ENCODE measurements around the gene MMP12.
A peak's percentile ranks its signal among the peaks of the same experiment; 100 is the strongest.
"Not testable (repeated sequence)": the region's sequence is repeated elsewhere in the genome, so short reads cannot be mapped to it uniquely, and the experiment has no call there.

MMP12 gene

DNA sequence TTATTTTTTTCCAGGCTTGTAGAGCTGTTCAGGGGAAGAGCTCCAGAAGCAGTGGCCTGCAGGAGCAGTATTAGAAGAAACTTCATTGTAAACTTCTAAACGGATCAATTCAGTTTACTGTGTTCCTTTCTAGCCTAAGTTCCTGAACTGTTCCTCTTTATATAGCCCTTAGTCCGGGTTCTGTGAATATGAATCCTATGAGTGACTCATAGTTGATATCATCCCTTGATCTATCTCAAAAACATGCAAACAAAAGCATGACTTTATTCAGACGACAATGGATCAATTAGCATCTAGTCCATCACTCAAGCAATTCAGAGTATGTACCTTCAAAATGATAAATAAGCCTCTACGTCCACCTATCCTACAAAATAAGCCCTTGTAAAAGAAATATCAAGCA, at the start of gene MMP12:
TSS of gene MMP12 (minus strand) at position 131 of the 400 bp plus-strand sequence. CDS start at position 86, 45 bp downstream.
- no peaks in the 10 kb centered on the region for H3K36me3 ChIP-seq (ENCODE audit: control insufficient read depth in 2 of 2, insufficient read depth in 2 of 2, low read length in 2 of 2)
- no peak within 1 kb of the TSS for H3K4me3 ChIP-seq (ENCODE audit: low read length in 2 of 2)
- no peak within 1 kb of the TSS for H3K27ac ChIP-seq (ENCODE audit: low read depth in 2 of 2, low read length in 2 of 2)
- H3K9ac ChIP-seq (ENCODE audit: low read depth in 1 of 2, low read length in 2 of 2): no peak within 1 kb of the TSS
- H3K4me1 ChIP-seq (ENCODE audit: control insufficient read depth in 2 of 2, insufficient read depth in 2 of 2, low read length in 2 of 2): no peaks in the 10 kb centered on the region
- no peaks in the 10 kb centered on the region for H3K9me3 ChIP-seq (ENCODE audit: control insufficient read depth in 2 of 2, low read length in 2 of 2)
- H3K27me3 ChIP-seq (ENCODE audit: control insufficient read depth in 2 of 2, insufficient read depth in 2 of 2, low read length in 2 of 2): no peaks in the 10 kb centered on the region

DNA sequence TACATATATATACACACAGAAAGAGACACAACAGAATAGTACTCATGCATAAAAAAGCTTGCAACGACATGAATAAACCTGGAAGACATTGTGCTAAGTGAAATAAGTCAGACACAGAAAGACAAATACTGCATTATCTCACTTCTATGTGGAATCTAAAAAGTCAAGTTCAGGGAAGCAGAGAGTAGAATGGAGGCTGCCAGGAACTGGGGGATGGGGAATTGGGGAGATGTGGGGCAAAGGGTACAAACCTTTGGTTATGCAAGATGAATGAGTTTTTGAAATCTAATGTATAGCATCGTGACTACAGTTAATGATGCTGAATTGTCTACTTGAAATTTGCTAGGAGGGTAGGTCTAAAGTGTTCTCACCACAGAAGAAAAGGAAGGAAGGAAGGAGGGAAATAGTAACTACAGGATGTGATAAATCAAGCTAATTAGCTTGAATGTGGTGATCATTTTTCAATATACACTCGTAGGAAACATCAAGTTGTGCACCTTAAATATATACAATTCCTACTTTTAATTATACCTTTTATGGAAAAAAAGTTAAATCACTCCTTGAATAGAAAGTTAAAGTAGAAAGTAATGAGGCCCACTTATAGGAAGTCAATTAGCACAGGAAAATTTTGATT, 46.9 kb upstream of the MMP12 start:
- Histone ChIP-seq H3K36me3 (ENCODE audit: control insufficient read depth in 2 of 2, insufficient read depth in 2 of 2, low read length in 2 of 2) (no peaks in the 10 kb centered on the region), H3K27me3 (ENCODE audit: control insufficient read depth in 2 of 2, insufficient read depth in 2 of 2, low read length in 2 of 2) (no peaks in the 10 kb centered on the region), H3K9ac (ENCODE audit: low read depth in 1 of 2, low read length in 2 of 2) (no peak overlapping the region), H3K9me3 (ENCODE audit: control insufficient read depth in 2 of 2, low read length in 2 of 2) (no peaks in the 10 kb centered on the region), H3K27ac (ENCODE audit: low read depth in 2 of 2, low read length in 2 of 2) (no peak overlapping the region), H3K4me1 (ENCODE audit: control insufficient read depth in 2 of 2, insufficient read depth in 2 of 2, low read length in 2 of 2) (peaks cover 6% of the 10 kb centered on the region in 2 donors), H3K4me3 (ENCODE audit: low read length in 2 of 2) (no peak overlapping the region)

DNA sequence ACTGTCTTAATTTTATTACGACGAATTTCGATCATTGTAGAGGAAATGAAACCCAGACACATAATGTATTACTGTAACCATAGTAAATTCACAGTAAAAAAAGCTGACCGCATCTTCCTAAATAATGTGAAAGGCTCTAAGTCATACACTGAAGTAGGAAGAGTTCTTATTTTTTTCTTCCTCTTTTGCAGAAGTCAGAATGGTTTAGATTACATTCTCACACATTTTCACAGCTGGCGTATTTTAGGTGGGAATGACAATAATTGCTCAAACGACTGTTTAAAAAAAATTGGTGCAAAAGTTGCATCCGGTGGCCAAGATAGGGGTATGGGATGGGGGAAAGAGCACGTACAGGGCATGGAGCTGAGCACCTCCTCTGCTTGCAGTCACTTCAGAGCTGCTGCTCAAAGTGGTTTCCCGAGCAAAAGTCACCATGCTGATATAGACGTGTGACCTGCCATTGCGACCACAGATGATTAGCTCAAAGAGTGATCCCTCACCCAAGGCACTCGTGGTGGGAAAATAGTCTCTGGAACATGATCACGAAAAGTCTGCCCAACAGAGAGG, 45.4 kb upstream of the MMP12 start:
- no peaks in the 10 kb centered on the region for H3K27me3 ChIP-seq (ENCODE audit: control insufficient read depth in 2 of 2, insufficient read depth in 2 of 2, low read length in 2 of 2)
- peaks cover 0 to 4% of the 10 kb centered on the region in 2 donors for H3K4me1 ChIP-seq (ENCODE audit: control insufficient read depth in 2 of 2, insufficient read depth in 2 of 2, low read length in 2 of 2)

DNA sequence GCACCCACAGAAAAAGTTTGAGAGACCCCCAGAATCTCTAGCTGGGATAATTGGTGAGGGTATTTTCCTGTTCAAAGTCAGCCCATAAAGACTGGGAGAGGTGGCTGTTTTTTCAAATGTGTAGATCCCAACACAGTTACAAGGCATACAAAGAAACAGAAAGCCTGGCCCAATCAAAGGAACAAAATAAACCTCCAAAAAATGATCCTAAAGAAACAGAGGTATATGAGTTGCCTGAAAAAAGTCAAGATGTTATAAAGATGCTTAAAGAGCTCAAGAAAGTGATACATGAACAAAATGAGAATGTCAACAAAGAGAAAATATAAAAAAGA, 40.2 kb upstream of the MMP12 start:
- H3K27ac ChIP-seq (ENCODE audit: low read depth in 2 of 2, low read length in 2 of 2): no peak overlapping the region

More for the DNA sequence above, 45.4 kb upstream of the MMP12 start:
- H3K9ac ChIP-seq (ENCODE audit: low read depth in 1 of 2, low read length in 2 of 2): no peak overlapping the region
- H3K9me3 ChIP-seq (ENCODE audit: control insufficient read depth in 2 of 2, low read length in 2 of 2): no peaks in the 10 kb centered on the region
- H3K36me3 ChIP-seq (ENCODE audit: control insufficient read depth in 2 of 2, insufficient read depth in 2 of 2, low read length in 2 of 2): no peaks in the 10 kb centered on the region
- no peak overlapping the region for H3K4me3 ChIP-seq (ENCODE audit: low read length in 2 of 2)
- peak overlapping the region in 1 of 2 donors; percentile 23 for H3K27ac ChIP-seq (ENCODE audit: low read depth in 2 of 2, low read length in 2 of 2)

DNA sequence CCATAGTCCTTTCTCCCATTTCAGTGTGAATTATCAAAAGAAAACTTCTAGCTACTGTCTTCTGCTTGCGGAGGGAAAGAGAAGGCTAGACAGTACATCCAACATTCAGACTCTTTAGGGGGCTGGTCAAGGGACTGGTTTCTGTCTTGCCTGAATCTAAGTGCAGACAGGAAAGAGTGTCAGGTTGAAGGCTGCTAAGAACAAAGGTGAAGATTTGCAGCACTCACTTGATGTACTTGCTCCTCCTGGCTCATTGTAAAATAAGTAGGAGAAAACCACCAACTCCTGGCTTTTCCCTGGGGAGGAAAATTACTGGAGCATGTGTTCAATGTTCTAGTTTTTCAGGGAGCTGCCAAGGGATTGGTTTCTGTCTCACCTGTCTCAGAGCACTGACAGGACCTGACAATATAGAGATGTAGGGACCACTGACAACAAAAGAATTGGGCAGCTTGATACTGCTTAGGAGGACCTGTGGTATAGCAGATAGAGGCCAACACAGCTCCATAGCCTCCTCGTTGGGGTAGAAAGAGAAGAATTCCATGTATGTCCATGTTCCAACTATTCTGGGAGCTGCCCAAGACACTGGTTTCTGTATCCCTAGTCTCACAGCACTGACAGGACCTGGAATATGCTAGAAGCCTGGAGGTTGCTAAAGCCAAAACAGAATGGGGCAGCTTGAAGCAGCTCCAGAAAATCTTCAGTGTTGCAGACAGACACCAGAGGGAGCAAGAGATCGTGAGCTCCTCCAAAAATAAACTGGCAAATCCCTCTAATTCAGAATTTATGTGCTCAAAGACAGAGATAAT, 39.7 kb upstream of the MMP12 start:
- Histone ChIP-seq H3K27me3 (ENCODE audit: control insufficient read depth in 2 of 2, insufficient read depth in 2 of 2, low read length in 2 of 2) (no peaks in the 10 kb centered on the region), H3K36me3 (ENCODE audit: control insufficient read depth in 2 of 2, insufficient read depth in 2 of 2, low read length in 2 of 2) (no peaks in the 10 kb centered on the region), H3K4me3 (ENCODE audit: low read length in 2 of 2) (no peak overlapping the region), H3K4me1 (ENCODE audit: control insufficient read depth in 2 of 2, insufficient read depth in 2 of 2, low read length in 2 of 2) (peaks cover 0 to 3% of the 10 kb centered on the region in 2 donors), H3K27ac (ENCODE audit: low read depth in 2 of 2, low read length in 2 of 2) (no peak overlapping the region), H3K9me3 (ENCODE audit: control insufficient read depth in 2 of 2, low read length in 2 of 2) (no peaks in the 10 kb centered on the region), H3K9ac (ENCODE audit: low read depth in 1 of 2, low read length in 2 of 2) (no peak overlapping the region)

More for the DNA sequence above, 40.2 kb upstream of the MMP12 start:
- H3K36me3 ChIP-seq (ENCODE audit: control insufficient read depth in 2 of 2, insufficient read depth in 2 of 2, low read length in 2 of 2): no peaks in the 10 kb centered on the region
- H3K4me3 ChIP-seq (ENCODE audit: low read length in 2 of 2): no peak overlapping the region
- no peak overlapping the region for H3K9ac ChIP-seq (ENCODE audit: low read depth in 1 of 2, low read length in 2 of 2)
- no peaks in the 10 kb centered on the region for H3K27me3 ChIP-seq (ENCODE audit: control insufficient read depth in 2 of 2, insufficient read depth in 2 of 2, low read length in 2 of 2)
- H3K4me1 ChIP-seq (ENCODE audit: control insufficient read depth in 2 of 2, insufficient read depth in 2 of 2, low read length in 2 of 2): peaks cover 0 to 3% of the 10 kb centered on the region in 2 donors
- no peaks in the 10 kb centered on the region for H3K9me3 ChIP-seq (ENCODE audit: control insufficient read depth in 2 of 2, low read length in 2 of 2)

DNA sequence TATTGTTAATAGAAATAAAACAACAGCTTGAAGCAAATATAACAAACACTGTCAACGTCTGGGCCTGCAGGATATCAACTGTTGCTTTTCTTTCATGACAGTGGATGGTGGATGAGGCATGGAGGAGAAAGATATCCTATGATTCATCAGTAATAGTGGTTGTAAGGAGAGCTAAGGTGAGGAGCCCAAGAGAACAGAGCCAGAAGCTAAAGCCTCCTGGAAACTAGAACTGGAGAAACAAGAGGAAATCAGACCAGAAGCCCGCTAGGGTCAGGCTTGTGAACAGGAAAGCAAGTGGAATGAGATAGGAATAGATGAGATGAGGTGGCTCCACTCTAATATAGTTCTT, 37.7 kb upstream of the MMP12 start:
- H3K9ac ChIP-seq (ENCODE audit: low read depth in 1 of 2, low read length in 2 of 2): no peak overlapping the region
- H3K36me3 ChIP-seq (ENCODE audit: control insufficient read depth in 2 of 2, insufficient read depth in 2 of 2, low read length in 2 of 2): no peaks in the 10 kb centered on the region
- no peak overlapping the region for H3K4me3 ChIP-seq (ENCODE audit: low read length in 2 of 2)
- H3K4me1 ChIP-seq (ENCODE audit: control insufficient read depth in 2 of 2, insufficient read depth in 2 of 2, low read length in 2 of 2): peaks cover 0 to 3% of the 10 kb centered on the region in 2 donors
- H3K27ac ChIP-seq (ENCODE audit: low read depth in 2 of 2, low read length in 2 of 2): no peak overlapping the region
- no peaks in the 10 kb centered on the region for H3K27me3 ChIP-seq (ENCODE audit: control insufficient read depth in 2 of 2, insufficient read depth in 2 of 2, low read length in 2 of 2)
- H3K9me3 ChIP-seq (ENCODE audit: control insufficient read depth in 2 of 2, low read length in 2 of 2): no peaks in the 10 kb centered on the region

DNA sequence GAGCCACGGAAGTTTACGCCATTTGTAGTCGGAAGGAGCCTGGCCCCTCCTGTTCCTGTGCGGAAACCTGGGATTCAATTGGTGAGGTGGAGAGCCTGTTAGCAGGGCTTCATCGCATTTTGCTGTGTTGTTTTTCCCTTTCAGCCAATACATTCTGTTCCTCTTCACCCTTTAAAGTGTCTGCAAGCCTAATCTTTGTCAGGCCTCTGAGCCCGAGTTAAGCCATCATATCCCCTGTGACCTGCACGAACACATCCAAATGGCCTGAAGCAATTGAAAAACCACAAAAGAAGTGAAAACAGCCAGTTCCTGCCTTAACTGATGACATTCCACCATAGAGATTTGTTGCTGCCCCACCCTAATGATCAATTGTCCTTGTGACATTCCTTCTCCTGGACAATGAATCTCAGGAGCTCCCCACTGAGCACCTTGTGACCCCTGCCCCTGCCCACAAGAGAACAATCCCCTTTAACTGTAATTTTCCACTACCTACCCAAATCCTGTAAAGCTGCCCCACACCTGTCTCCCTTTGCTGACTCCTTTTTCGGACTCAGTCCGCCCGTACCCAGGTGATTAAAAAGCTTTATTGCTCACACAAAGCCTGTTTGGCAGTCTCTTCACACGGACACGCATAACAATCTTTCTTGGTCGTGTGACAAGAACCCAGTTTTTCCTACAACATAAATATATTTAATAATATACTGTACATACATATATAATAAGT, 37.1 kb upstream of the MMP12 start:
- Histone ChIP-seq H3K27ac (ENCODE audit: low read depth in 2 of 2, low read length in 2 of 2) (no peak overlapping the region), H3K4me1 (ENCODE audit: control insufficient read depth in 2 of 2, insufficient read depth in 2 of 2, low read length in 2 of 2) (peaks cover 0 to 3% of the 10 kb centered on the region in 2 donors), H3K27me3 (ENCODE audit: control insufficient read depth in 2 of 2, insufficient read depth in 2 of 2, low read length in 2 of 2) (no peaks in the 10 kb centered on the region), H3K4me3 (ENCODE audit: low read length in 2 of 2) (no peak overlapping the region), H3K9me3 (ENCODE audit: control insufficient read depth in 2 of 2, low read length in 2 of 2) (no peaks in the 10 kb centered on the region), H3K36me3 (ENCODE audit: control insufficient read depth in 2 of 2, insufficient read depth in 2 of 2, low read length in 2 of 2) (no peaks in the 10 kb centered on the region), H3K9ac (ENCODE audit: low read depth in 1 of 2, low read length in 2 of 2) (no peak overlapping the region)

DNA sequence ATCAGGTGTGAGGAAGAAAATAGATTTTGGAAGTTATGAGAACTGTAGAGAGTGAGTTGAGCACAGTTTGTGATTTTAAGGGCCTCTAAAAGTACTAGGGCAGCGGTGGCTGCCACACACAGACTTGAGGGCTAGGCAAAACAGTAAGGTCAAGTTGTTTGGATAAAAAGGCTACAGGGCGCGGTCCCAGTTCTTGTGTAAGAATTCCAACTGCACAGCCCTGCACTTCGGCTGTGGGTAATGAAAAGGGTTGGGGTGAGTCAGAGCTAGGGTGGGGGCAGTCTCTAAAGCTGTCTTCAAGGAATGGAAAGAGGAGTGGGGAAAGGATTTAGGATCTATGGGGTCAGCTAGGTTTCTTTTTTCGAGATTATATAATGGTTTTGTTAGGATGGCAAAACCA, 31.1 kb upstream of the MMP12 start:
- not testable (repeated sequence) for H3K36me3 ChIP-seq (ENCODE audit: control insufficient read depth in 2 of 2, insufficient read depth in 2 of 2, low read length in 2 of 2); H3K4me1 ChIP-seq (ENCODE audit: control insufficient read depth in 2 of 2, insufficient read depth in 2 of 2, low read length in 2 of 2)

DNA sequence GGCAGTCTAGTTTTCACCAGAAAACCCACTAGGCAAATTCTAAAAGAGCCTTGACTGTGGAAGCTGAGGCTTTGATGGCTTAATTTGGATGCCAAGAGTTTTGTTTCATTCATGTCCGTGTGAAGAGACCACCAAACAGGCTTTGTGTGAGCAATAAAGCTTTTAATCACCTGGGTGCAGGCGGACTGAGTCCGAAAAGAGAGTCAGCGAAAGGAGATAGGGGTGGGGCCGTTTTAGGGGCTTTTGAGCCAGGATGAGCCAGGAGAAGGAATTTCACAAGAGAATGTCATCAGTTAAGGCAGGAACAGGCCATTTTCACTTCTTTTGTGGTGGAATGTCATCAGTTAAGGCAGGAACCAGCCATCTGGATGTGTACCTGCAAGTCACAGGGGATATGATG, 29.1 kb upstream of the MMP12 start:
- H3K9me3 ChIP-seq (ENCODE audit: control insufficient read depth in 2 of 2, low read length in 2 of 2); H3K27ac ChIP-seq (ENCODE audit: low read depth in 2 of 2, low read length in 2 of 2); H3K36me3 ChIP-seq (ENCODE audit: control insufficient read depth in 2 of 2, insufficient read depth in 2 of 2, low read length in 2 of 2); H3K4me1 ChIP-seq (ENCODE audit: control insufficient read depth in 2 of 2, insufficient read depth in 2 of 2, low read length in 2 of 2); H3K27me3 ChIP-seq (ENCODE audit: control insufficient read depth in 2 of 2, insufficient read depth in 2 of 2, low read length in 2 of 2); H3K4me3 ChIP-seq (ENCODE audit: low read length in 2 of 2); H3K9ac ChIP-seq (ENCODE audit: low read depth in 1 of 2, low read length in 2 of 2): not testable (repeated sequence)

More for the DNA sequence above, 31.1 kb upstream of the MMP12 start:
- H3K9me3 ChIP-seq (ENCODE audit: control insufficient read depth in 2 of 2, low read length in 2 of 2); H3K9ac ChIP-seq (ENCODE audit: low read depth in 1 of 2, low read length in 2 of 2); H3K27ac ChIP-seq (ENCODE audit: low read depth in 2 of 2, low read length in 2 of 2); H3K4me3 ChIP-seq (ENCODE audit: low read length in 2 of 2); H3K27me3 ChIP-seq (ENCODE audit: control insufficient read depth in 2 of 2, insufficient read depth in 2 of 2, low read length in 2 of 2): not testable (repeated sequence)

DNA sequence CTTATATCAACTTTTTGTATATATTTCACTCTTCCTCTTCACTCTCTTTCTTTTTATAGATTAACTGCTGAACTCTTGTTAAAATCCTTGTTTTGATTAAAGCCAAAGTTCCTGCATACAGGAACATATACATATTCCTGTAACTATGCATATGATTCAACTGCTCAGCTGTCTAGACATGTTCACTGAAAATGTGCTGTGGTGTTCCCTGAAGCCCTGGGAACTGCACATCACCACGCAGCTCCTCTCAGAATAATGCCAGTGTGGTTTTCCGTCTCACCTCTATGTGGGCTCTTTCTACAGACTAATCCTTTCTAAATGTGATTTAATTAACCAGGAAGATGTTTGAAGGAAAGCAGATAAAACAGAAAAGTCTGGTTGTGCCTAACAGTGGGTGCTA, 25.6 kb upstream of the MMP12 start:
- Histone ChIP-seq H3K27ac (ENCODE audit: low read depth in 2 of 2, low read length in 2 of 2) (no peak overlapping the region), H3K27me3 (ENCODE audit: control insufficient read depth in 2 of 2, insufficient read depth in 2 of 2, low read length in 2 of 2) (no peaks in the 10 kb centered on the region), H3K36me3 (ENCODE audit: control insufficient read depth in 2 of 2, insufficient read depth in 2 of 2, low read length in 2 of 2) (no peaks in the 10 kb centered on the region), H3K4me3 (ENCODE audit: low read length in 2 of 2) (no peak overlapping the region), H3K9me3 (ENCODE audit: control insufficient read depth in 2 of 2, low read length in 2 of 2) (no peaks in the 10 kb centered on the region), H3K4me1 (ENCODE audit: control insufficient read depth in 2 of 2, insufficient read depth in 2 of 2, low read length in 2 of 2) (no peaks in the 10 kb centered on the region), H3K9ac (ENCODE audit: low read depth in 1 of 2, low read length in 2 of 2) (no peak overlapping the region)

Data from mucosa of rectum (tissue), 2 donors.